Measurements from ENCODE around the gene MGAT5. TPM values are rescaled to one million over a fixed set of nuclear protein-coding genes. Genes with fewer than 3 reads are reported as not detected.

Gene MGAT5
- total RNA-seq, 4 donors from 2014 or later, result 28.3 to 52.3 (median 40.4) TPM

DNA sequence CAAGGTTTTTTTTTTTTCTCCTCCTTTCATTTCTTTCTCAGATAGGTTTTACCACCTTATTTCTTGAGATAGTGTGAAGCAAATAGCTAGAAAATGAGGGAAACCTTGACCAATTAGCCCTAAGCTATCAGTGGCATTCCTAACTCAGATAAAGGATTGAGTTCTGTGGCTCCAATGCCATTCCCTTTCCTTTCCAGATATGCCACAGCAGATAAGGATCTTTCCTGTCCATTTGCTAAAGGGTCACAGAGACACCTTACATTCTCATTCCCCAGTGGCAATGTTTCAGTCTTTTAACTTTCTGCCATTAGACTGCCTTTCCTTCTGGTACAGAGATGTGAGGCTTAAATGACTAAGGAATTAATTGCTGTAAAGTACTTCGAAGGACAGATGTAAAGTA, 81.7 kb downstream of the MGAT5 start:
- TF ChIP-seq, protein P1, sequence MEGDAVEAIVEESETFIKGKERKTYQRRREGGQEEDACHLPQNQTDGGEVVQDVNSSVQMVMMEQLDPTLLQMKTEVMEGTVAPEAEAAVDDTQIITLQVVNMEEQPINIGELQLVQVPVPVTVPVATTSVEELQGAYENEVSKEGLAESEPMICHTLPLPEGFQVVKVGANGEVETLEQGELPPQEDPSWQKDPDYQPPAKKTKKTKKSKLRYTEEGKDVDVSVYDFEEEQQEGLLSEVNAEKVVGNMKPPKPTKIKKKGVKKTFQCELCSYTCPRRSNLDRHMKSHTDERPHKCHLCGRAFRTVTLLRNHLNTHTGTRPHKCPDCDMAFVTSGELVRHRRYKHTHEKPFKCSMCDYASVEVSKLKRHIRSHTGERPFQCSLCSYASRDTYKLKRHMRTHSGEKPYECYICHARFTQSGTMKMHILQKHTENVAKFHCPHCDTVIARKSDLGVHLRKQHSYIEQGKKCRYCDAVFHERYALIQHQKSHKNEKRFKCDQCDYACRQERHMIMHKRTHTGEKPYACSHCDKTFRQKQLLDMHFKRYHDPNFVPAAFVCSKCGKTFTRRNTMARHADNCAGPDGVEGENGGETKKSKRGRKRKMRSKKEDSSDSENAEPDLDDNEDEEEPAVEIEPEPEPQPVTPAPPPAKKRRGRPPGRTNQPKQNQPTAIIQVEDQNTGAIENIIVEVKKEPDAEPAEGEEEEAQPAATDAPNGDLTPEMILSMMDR (IDR thresholded peaks at IDR 0.05), result no peak
- ATAC-seq (ENCODE audit: low FRiP score), result no peak
- no peak for DNase-seq (ENCODE audit: low spot score)

DNA sequence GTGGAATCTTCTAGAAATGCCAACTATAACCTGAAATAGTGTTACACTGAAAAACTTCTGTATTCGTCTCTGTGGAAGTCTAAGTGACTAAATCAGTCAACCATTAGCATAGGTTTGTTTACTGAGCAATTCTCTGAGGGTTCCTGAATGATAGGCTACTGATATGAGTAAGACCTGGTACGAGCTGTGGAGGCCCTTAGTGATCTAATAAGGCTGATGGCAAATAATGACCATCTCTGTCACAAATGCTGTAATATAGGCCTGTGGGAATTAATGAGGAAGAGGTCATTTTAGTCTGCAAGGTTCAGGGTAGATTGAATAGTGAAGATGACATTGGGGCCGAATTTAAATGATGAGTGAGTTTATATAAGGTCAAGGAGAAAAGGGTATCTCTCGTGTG, 82.5 kb downstream of the MGAT5 start:
- DNase-seq (ENCODE audit: low spot score), result no peak
- TF ChIP-seq, protein P1 (IDR thresholded peaks at IDR 0.05), result no peak
- no peak for ATAC-seq (ENCODE audit: low FRiP score)

DNA sequence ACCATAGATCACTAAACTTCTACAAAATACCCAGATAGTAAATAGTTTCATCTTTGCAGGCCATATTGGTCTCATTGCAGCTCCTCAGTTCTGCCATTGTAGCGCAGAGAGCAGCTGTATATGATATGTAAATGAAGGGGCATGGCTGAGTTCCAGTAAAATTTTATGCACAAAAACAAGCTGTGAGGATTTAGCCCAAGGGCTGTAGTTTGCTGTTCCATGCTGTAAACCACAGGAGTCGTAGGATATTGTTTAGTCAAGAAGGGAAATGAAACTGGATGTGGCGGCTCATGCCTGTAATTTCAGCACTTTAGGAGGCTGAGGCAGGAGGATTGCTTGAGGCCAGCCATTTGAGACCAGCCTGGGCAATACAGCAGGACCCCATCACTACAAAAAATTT, 83.0 kb downstream of the MGAT5 start:
- no peak for DNase-seq (ENCODE audit: low spot score)
- ATAC-seq (ENCODE audit: low FRiP score), result no peak
- TF ChIP-seq, protein P1 (IDR thresholded peaks at IDR 0.05), result no peak

DNA sequence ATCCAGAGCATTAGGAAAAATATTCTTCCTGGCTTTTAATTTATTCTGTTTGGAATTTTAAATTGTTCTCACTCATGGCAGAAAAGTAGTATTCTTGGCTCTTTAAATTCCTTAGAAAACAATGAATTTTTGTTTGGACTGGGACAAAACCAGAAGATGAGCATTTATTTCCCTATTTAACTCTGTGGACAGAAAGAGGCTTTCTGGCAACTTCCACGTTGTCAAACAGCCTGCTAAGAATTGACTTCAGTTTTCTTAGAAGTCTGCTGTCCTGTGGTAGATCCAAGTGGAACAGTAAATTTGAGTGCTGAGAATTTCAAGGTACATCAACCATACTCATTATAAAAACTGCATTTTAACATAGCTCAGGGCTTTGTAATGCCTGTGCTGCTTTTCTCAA, 83.8 kb downstream of the MGAT5 start:
- ATAC-seq (ENCODE audit: low FRiP score) (no peak), DNase-seq (ENCODE audit: low spot score) (no peak)
- TF ChIP-seq, protein P1 (IDR thresholded peaks at IDR 0.05), result no peak

DNA sequence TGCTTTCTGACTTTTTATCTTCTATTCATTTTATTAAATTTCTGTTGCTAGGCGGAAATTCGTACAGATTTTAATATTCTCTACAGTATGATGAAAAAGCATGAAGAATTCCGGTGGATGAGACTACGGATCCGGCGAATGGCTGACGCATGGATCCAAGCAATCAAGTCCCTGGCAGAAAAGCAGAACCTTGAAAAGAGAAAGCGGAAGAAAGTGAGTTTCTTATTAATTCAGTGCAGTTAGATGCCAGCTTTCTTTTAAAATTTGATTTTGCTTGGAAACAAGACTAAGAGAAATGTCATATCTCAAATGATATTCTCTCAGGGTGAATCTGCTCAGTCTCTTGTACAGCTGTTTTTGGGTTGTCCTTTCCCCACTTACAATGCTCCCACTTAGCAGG, 84.3 kb downstream of the MGAT5 start:
- TF ChIP-seq, protein P1 (IDR thresholded peaks at IDR 0.05), result no peak
- no peak for ATAC-seq (ENCODE audit: low FRiP score)
- DNase-seq (ENCODE audit: low spot score), result no peak

DNA sequence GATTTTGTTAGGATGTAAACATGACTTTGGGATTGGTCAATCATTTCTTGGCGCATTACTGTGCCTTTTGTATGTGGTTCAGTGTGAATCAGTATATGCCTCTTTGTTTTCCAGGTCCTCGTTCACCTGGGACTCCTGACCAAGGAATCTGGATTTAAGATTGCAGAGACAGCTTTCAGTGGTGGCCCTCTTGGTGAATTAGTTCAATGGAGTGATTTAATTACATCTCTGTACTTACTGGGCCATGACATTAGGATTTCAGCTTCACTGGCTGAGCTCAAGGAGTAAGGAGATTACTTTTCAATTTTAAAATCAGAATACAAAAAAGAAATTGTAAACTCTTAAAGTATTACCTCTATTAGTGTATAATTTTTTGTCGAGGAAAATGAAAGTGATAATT, 87.6 kb downstream of the MGAT5 start:
- ATAC-seq (ENCODE audit: low FRiP score) (no peak), DNase-seq (ENCODE audit: low spot score) (no peak)
- TF ChIP-seq, protein P1 (IDR thresholded peaks at IDR 0.05), result no peak

DNA sequence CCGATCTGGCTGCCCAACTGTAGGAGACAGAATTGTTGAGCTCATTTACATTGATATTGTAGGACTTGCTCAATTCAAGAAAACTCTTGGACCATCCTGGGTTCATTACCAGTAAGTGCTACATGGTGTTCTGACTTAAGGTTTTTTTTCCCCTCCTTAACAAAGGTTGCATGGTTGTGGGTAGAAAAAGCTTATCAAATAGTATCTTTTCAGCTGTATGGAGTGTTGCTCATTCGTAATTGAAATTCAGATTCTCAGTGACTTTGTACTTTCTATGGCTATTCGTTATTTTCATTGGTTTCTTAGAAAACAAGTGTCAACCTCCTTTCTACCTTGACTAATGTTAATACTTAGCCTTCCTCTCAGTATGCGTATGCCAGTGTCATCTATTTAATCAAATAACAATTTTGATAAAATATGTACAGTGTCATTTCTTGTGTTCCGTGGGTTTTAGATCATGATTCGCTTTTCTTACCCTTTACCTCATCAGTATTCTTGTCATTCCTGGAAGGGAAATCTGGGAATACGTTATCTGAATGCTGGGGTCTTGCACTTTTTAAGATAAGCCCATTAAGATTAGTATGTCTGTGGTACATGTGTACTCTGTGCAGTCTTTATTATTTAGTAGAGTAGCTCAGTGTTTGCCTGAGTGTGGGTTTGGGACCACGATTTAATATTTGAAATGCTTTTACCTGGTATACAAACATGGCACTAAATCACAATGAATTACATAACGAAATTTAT, 91.3 kb downstream of the MGAT5 start:
- ATAC-seq (ENCODE audit: low FRiP score) (no peak), DNase-seq (ENCODE audit: low spot score) (no peak)
- TF ChIP-seq, protein P1 (IDR thresholded peaks at IDR 0.05), result no peak
